ENCODE data around the gene MYH11. TPM values are rescaled to one million over a fixed set of nuclear protein-coding genes. Genes with fewer than 3 reads are reported as not detected.

The MYH11 gene
- total RNA-seq, 1 donor from 2014 or later = 0.31 TPM

DNA sequence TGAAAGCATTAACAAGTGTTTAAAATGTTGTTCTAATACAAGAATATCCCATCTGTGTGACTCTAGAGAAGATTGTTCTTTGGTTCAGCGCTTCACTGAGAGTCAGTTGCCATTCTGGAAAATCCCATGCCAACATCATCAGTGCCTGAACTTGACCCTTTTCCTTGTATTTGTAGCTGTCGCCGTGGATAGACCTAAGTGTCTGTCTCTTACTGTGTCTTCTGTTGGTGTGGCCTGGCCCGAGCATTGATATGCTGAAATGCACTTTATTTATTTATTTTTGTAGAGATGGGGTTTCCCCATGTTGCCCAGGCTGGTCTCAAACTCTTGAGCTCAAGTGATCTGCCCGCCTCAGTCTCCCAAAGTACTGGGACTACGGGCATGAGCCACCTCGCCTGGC lies 76.0 kb downstream of the MYH11 start:
- Mint-ChIP-seq H3K9me3 (ENCODE audit: low read depth) (no peaks in the 10 kb centered on the region), H3K36me3 (ENCODE audit: insufficient read depth) (no peaks in the 10 kb centered on the region), H3K4me3 (ENCODE audit: low read depth) (no peak overlapping the region), H3K27me3 (peaks cover 21% of the 10 kb centered on the region), H3K27ac (no peak overlapping the region), H3K4me1 (ENCODE audit: low read depth) (no peaks in the 10 kb centered on the region)
- no peak for TF ChIP-seq CTCF (IDR thresholded peaks at IDR 0.05; ENCODE audit: unreplicated experiment)
- no peak for DNase-seq (ENCODE audit: low spot score, unreplicated experiment)

DNA sequence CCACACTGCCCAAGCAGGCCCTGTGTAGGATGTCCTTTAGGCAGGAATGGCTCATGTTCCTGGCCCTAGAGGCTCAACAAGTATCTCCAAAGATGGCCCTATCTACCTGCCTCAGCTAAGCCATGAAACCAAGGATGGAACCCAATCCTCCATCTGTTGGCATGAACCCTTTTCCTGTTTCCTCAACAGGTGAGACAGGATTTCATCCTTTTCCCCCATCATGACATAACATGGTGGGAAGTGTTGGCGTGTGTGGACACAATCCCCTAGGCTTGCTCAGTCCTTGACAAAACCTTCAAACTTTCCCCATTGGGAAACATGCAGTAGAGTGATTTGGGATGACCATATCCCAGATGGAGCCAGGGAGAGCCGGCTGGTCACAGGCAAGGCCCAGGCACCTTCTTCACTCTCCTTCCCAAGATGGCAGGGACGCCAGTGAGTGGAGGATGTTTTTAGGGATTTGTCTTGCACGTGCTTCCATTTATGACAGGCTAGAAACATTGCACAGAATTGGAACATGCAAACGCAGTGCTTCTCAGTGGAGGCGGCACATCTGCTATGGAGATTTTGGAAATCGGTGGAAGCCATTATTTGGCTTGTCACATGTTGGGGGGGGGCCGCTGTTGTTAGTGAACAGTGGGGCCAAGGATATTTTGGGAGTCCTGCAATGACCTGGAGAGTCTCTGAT lies 77.0 kb downstream of the MYH11 start:
- Mint-ChIP-seq H3K36me3 (ENCODE audit: insufficient read depth) (no peaks in the 10 kb centered on the region), H3K9me3 (ENCODE audit: low read depth) (no peaks in the 10 kb centered on the region), H3K27me3 (peaks cover 29% of the 10 kb centered on the region), H3K4me1 (ENCODE audit: low read depth) (no peaks in the 10 kb centered on the region), H3K4me3 (ENCODE audit: low read depth) (no peak overlapping the region), H3K27ac (no peak overlapping the region)
- no peak for DNase-seq (ENCODE audit: low spot score, unreplicated experiment)
- no peak for TF ChIP-seq CTCF (IDR thresholded peaks at IDR 0.05; ENCODE audit: unreplicated experiment)

- no peak overlapping the region for H3K4me3 Mint-ChIP-seq (ENCODE audit: low read depth)
- H3K27me3 Mint-ChIP-seq = peaks cover 33% of the 10 kb centered on the region
- H3K4me1 Mint-ChIP-seq (ENCODE audit: low read depth) = no peaks in the 10 kb centered on the region
- H3K36me3 Mint-ChIP-seq (ENCODE audit: insufficient read depth) = no peaks in the 10 kb centered on the region
- no peak for DNase-seq (ENCODE audit: low spot score, unreplicated experiment)
- no peak for TF ChIP-seq CTCF (IDR thresholded peaks at IDR 0.05; ENCODE audit: unreplicated experiment)
- H3K9me3 Mint-ChIP-seq (ENCODE audit: low read depth) = no peaks in the 10 kb centered on the region
- H3K27ac Mint-ChIP-seq = no peak overlapping the region
These were observed 77.7 kb downstream of the MYH11 start for GRCh38 chr16:15778999-15779614.

GRCh38 chr16:15778204-15778743 lies 78.6 kb downstream of the MYH11 start:
- no peak for TF ChIP-seq CTCF (IDR thresholded peaks at IDR 0.05; ENCODE audit: unreplicated experiment)
- no peaks in the 10 kb centered on the region for H3K9me3 Mint-ChIP-seq (ENCODE audit: low read depth)
- DNase-seq (ENCODE audit: low spot score, unreplicated experiment) = no peak
- H3K4me3 Mint-ChIP-seq (ENCODE audit: low read depth) = no peak overlapping the region
- no peaks in the 10 kb centered on the region for H3K36me3 Mint-ChIP-seq (ENCODE audit: insufficient read depth)
- no peak overlapping the region for H3K27ac Mint-ChIP-seq
- H3K4me1 Mint-ChIP-seq (ENCODE audit: low read depth) = no peaks in the 10 kb centered on the region
- H3K27me3 Mint-ChIP-seq = peaks cover 37% of the 10 kb centered on the region

GRCh38 chr16:15777533-15778203 lies 79.2 kb downstream of the MYH11 start:
- Mint-ChIP-seq H3K36me3 (ENCODE audit: insufficient read depth) (no peaks in the 10 kb centered on the region), H3K27me3 (peaks cover 37% of the 10 kb centered on the region), H3K27ac (no peak overlapping the region), H3K9me3 (ENCODE audit: low read depth) (no peaks in the 10 kb centered on the region), H3K4me3 (ENCODE audit: low read depth) (no peak overlapping the region), H3K4me1 (ENCODE audit: low read depth) (no peaks in the 10 kb centered on the region)
- DNase-seq (ENCODE audit: low spot score, unreplicated experiment) = peak; percentile 10
- TF ChIP-seq CTCF (IDR thresholded peaks at IDR 0.05; ENCODE audit: unreplicated experiment) = peak; percentile 48
